Ovary (tissue), 9 donors: Measurements from ENCODE around the gene SOX3. TPM values are rescaled to one million over a fixed set of nuclear protein-coding genes. Genes with fewer than 3 reads are reported as not detected.

Experiments used
- DNase-seq, 5 donors: peaks; one replicate each; pipeline ENCODE4 v3.0.0-alpha.2; 2019 to 2020
- H3K27ac ChIP-seq, 2 donors: fragments of 200-600 bp; one replicate each; pipeline versions ENCODE4 v1.5.1 to v1.8.0; 2019 to 2022
- H3K27me3 ChIP-seq: fragments of 200-600 bp; one replicate; pipeline ENCODE4 v1.8.0; 2022
- H3K36me3 ChIP-seq: fragments of 200-600 bp; sonication (generic); one replicate; pipeline ENCODE4 v1.5.1; 2019
- H3K4me1 ChIP-seq: one replicate; pipeline ENCODE4 v1.8.1; 2013; ENCODE audit warnings: mild to moderate bottlenecking, moderate library complexity; ENCODE audit not compliant: insufficient read depth
- H3K4me3 ChIP-seq: fragments of 200-600 bp; sonication (generic); one replicate; pipeline ENCODE4 v1.5.1; 2017
- H3K9me3 ChIP-seq, 2 donors: fragments of 200-600 bp in 1 of 2; sonication (generic) in 1 of 2; one replicate each; pipeline versions ENCODE4 v1.5.1 to v1.8.1; 2013 to 2019; ENCODE audit warnings: mild to moderate bottlenecking in 1 of 2, moderate library complexity in 1 of 2
- CTCF ChIP-seq, 3 donors: fragments of 450-650 bp in 2 of 3; fragments of 200-600 bp in 1 of 3; IDR thresholded peaks; one replicate each; pipeline versions ENCODE4 v1.5.1 to v1.8.0; 2016 to 2022; ENCODE audit warnings: antibody characterized with exemption in 3 of 3, mild to moderate bottlenecking in 1 of 3
- EP300 ChIP-seq: sonication (generic); formaldehyde crosslinking; IDR thresholded peaks from one replicate; pipeline ENCODE4 v1.6.1; 2017; ENCODE audit warnings: antibody characterized with exemption
- POLR2A ChIP-seq: fragments of 450-650 bp; IDR thresholded peaks from one replicate; pipeline ENCODE4 v1.6.1; 2017; ENCODE audit warnings: antibody characterized with exemption, mild to moderate bottlenecking, moderate library complexity
- WGBS, 3 donors: extraction: QIAGEN DNeasy Blood & Tissue Kit in 1 of 3; methylation state at CpG; one replicate each; pipeline versions ENCODE4 v1.1.5 to v1.1.7; 2013 to 2017; 5-methylcytosine and 5-hydroxymethylcytosine counted together
- intact Hi-C, 4 donors: fragments of 100-400 bp; cut with DNase I; formaldehyde crosslinking; loops; one replicate each; pipeline versions ENCODE4 v1.11.0 to v1.15.1; 2022 to 2023
- polyA plus RNA-seq, 2 donors: library from polyadenylated mRNA; stranded (reverse); fragments of 200-250 nt in 1 of 2; fragments of 350-450 nt in 1 of 2; fragmentation: Illumina TruSeq in 1 of 2; extraction: RNeasy Lipid Tissue Mini Kit (QIAGEN cat#74804) in 1 of 2; gene quantifications; one replicate each; pipeline ENCODE4 v1.2.3, GENCODE V29; 2013 to 2014
- total RNA-seq, 7 donors: library from RNA; depleted of rRNA in 2 of 7; stranded (reverse); fragments of >200 nt in 2 of 7; fragmentation: NEBNext Ultra II Directional in 3 of 7; extraction: Animal tissue kit (Norgen Biotek cat#: 25700) in 3 of 7; gene quantifications; one replicate each; pipeline versions ENCODE4 v1.1.0 to v1.2.4, GENCODE V29; 2016 to 2023
- donor health status: DM: no; HTN: no; CAD: no; lungs with moderate emphysema.
- donor health status: DM: no; HTN: no; CAD: no.
- donor health status: Bipolar disorder and iron deficiency.
- donor health status: DM: yes; HTN: yes; CAD: no.
- donor health status: DM: no; HTN: no; CAD: no.
- donor health status: DM: yes; HTN: yes; CAD: no.

The SOX3 gene
- total and polyA plus RNA-seq, 9 donors, result 0.04 to 9.7 (median 1.2) TPM; not detected in 3

- intact Hi-C loops, result no loop called here
- no peak for TF ChIP-seq POLR2A
- no peak for TF ChIP-seq CTCF (IDR thresholded peaks at IDR 0.05)
- TF ChIP-seq EP300, result no peak
- no peaks in the 10 kb centered on the region for H3K9me3 ChIP-seq
- WGBS, 3 donors, result 22 to 33% (median 25%) methylated on average over 30 of the region's 30 CpGs
- no peaks in the 10 kb centered on the region for H3K4me1 ChIP-seq
- no peak overlapping the region for H3K27ac ChIP-seq
- no peaks in the 10 kb centered on the region for H3K27me3 ChIP-seq
- no peak for DNase-seq
- H3K36me3 ChIP-seq, result no peaks in the 10 kb centered on the region
- no peak overlapping the region for H3K4me3 ChIP-seq
Observed at GRCh38 chrX:140509468-140510305, 4.8 kb upstream of the SOX3 start.

GRCh38 chrX:140508958-140509357 is 4.1 kb upstream of the SOX3 start:
- Histone ChIP-seq H3K9me3 (no peaks in the 10 kb centered on the region), H3K4me3 (no peak overlapping the region), H3K27me3 (no peaks in the 10 kb centered on the region), H3K27ac (no peak overlapping the region), H3K4me1 (no peaks in the 10 kb centered on the region), H3K36me3 (no peaks in the 10 kb centered on the region)
- intact Hi-C loops, result no loop called here
- WGBS, 3 donors, result 27 to 38% (median 29%) methylated on average over 16 of the region's 16 CpGs
- TF ChIP-seq POLR2A (no peak), CTCF (IDR thresholded peaks at IDR 0.05) (no peak), EP300 (no peak)
- DNase-seq, result no peak

GRCh38 chrX:140507982-140508305 is 3.1 kb upstream of the SOX3 start:
- intact Hi-C loops, result no loop called here
- TF ChIP-seq CTCF (IDR thresholded peaks at IDR 0.05) (no peak), EP300 (no peak), POLR2A (no peak)
- Histone ChIP-seq H3K36me3 (no peaks in the 10 kb centered on the region), H3K4me3 (no peak overlapping the region), H3K4me1 (no peaks in the 10 kb centered on the region), H3K9me3 (no peaks in the 10 kb centered on the region), H3K27ac (no peak overlapping the region), H3K27me3 (no peaks in the 10 kb centered on the region)
- no peak for DNase-seq
- 14 to 32% (median 23%) methylated on average over 17 to 23 of the region's 23 CpGs for WGBS, 3 donors

GRCh38 chrX:140507223-140507981 is 2.5 kb upstream of the SOX3 start:
- 23 to 35% (median 32%) methylated on average over 36 of the region's 36 CpGs for WGBS, 3 donors
- no peak overlapping the region for H3K27ac ChIP-seq
- no peaks in the 10 kb centered on the region for H3K27me3 ChIP-seq
- H3K4me3 ChIP-seq, result no peak overlapping the region
- H3K9me3 ChIP-seq, result no peaks in the 10 kb centered on the region
- H3K4me1 ChIP-seq, result no peaks in the 10 kb centered on the region
- intact Hi-C loops, result no loop called here
- DNase-seq, result no peak
- no peaks in the 10 kb centered on the region for H3K36me3 ChIP-seq
- TF ChIP-seq EP300, result no peak
- TF ChIP-seq CTCF (IDR thresholded peaks at IDR 0.05), result no peak
- TF ChIP-seq POLR2A, result no peak
